Measurements from ENCODE around the gene STIM1.
A peak's percentile ranks its signal among the peaks of the same experiment; 100 is the strongest.

Gene STIM1

DNA sequence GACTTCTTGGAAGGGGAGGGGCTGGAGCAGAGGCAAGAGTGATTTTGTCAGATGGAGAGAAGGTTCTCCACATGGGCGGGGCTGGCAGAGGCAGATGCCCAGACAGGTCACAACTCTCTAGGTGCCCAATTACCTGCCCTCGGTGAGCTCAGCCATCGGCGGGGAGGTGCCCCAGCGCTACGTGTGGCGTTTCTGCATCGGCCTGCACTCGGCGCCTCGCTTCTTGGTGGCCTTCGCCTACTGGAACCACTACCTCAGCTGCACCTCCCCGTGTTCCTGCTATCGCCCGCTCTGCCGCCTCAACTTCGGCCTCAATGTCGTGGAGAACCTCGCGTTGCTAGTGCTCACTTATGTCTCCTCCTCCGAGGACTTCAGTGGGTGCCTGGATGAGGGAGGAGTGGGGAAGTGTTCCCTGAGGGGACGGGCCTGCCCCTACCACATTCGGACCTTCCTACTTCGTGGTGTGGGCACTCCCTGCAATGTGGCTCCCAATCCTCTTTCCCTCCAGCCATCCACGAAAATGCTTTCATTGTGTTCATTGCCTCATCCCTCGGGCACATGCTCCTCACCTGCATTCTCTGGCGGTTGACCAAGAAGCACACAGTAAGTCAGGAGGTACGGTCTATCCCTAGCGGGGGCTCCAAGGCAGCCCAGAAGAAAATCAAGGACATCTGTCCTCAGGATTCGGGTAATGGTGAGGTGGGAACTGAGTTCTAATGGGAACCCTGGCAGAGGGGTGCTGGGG lies 31.5 kb upstream of the STIM1 start:
- peaks cover 29% of the 10 kb centered on the region for H3K4me1 Mint-ChIP-seq (ENCODE audit: low read depth)
- peaks cover 34% of the 10 kb centered on the region for H3K36me3 Mint-ChIP-seq (ENCODE audit: low read depth)
- peak overlapping the region; percentile 45 for H3K27ac Mint-ChIP-seq
- no peaks in the 10 kb centered on the region for H3K9me3 Mint-ChIP-seq
- H3K27me3 Mint-ChIP-seq (ENCODE audit: low read depth), result no peaks in the 10 kb centered on the region
- H3K4me3 Mint-ChIP-seq, result no peak overlapping the region

DNA sequence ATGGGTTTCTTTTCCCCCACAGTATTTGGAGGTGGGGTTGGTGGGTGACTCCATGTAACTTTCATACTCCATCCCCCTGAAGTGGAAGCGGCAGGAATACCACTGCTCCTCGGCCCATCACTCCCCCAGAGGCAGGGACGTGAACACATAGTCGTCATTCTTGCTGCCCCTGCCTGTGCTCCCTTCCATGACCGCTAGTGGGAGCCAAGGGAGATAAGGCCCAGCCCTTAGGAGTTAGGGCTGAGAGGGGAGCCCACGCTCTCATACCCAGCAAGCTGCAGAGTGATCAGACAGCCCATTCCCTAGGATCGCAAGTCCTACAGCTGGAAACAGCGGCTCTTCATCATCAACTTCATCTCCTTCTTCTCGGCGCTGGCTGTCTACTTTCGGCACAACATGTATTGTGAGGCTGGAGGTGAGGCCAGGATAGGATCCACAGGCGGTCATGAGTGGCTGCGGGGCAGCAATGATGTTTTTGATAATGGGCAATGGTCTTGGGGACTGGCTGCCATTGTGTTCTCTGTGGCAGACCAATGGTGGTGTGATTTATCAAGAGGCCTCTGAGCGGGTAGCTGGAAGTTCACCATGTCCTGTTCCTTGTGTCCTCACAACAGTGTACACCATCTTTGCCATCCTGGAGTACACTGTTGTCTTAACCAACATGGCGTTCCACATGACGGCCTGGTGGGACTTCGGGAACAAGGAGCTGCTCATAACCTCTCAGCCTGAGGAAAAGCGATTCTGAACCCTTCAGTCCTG lies 30.6 kb upstream of the STIM1 start:
- Mint-ChIP-seq H3K9me3 (no peaks in the 10 kb centered on the region), H3K27me3 (ENCODE audit: low read depth) (no peaks in the 10 kb centered on the region), H3K4me1 (ENCODE audit: low read depth) (peaks cover 29% of the 10 kb centered on the region), H3K36me3 (ENCODE audit: low read depth) (peaks cover 34% of the 10 kb centered on the region), H3K27ac (peak overlapping the region; percentile 45), H3K4me3 (no peak overlapping the region)

DNA sequence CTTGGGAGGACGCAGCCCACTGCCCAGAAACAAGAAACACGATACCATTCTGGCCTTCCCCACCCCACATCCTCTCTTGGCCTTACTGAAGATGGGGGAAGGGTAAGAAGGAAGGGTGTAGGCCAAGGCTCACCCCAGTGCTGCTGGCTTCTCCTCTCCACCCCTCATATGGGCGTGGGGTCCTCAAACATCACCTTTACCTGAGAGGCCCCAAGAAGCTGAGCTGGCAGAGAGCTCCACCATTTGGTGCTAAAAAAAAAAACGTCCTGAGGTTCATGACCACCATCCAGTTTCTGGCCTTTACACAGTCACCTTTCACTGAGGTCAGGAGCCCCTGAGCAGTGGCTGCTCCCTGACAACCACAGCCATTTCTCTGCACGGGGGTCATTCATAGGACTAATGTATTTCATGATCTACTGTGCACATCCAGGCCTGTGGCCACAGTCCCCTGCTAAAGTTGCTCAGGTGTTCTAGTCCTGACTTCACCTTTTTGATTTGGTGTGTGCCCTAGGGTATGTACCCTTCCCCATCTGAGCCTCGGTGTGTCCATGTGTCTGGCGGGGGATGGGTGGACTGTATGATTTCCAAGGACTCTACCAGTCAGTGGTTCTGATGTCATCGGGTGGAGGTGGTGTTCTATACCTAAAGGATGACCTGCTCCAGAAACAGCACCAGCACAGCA lies 29.9 kb upstream of the STIM1 start:
- H3K4me1 Mint-ChIP-seq (ENCODE audit: low read depth), result peaks cover 30% of the 10 kb centered on the region
- no peaks in the 10 kb centered on the region for H3K27me3 Mint-ChIP-seq (ENCODE audit: low read depth)
- peak overlapping the region; percentile 55 for H3K27ac Mint-ChIP-seq
- H3K4me3 Mint-ChIP-seq, result no peak overlapping the region
- H3K9me3 Mint-ChIP-seq, result no peaks in the 10 kb centered on the region
- H3K36me3 Mint-ChIP-seq (ENCODE audit: low read depth), result peaks cover 39% of the 10 kb centered on the region

DNA sequence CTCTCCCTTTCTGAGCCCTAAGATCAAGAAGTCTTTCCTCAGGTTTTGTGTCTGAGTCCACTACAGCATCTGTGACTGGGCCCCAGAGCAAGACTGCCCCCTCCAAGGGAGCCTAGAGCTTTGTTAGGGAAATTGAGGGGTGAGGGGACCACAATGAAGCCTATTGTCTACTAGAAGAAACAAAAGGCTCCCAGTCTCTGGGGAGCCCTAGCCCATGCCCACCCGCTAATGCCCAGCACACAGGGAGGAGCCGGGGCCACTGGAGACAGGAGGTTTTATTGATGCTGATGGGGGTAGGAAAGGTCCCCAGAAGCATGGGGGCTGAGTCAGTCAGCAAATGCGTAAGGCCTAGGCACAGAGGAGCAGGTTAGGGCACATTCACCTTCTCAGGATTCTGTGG lies 28.7 kb upstream of the STIM1 start:
- Mint-ChIP-seq H3K9me3 (no peaks in the 10 kb centered on the region), H3K4me3 (no peak overlapping the region), H3K27ac (peak overlapping the region; percentile 26), H3K36me3 (ENCODE audit: low read depth) (peaks cover 48% of the 10 kb centered on the region), H3K27me3 (ENCODE audit: low read depth) (no peaks in the 10 kb centered on the region), H3K4me1 (ENCODE audit: low read depth) (peaks cover 41% of the 10 kb centered on the region)

DNA sequence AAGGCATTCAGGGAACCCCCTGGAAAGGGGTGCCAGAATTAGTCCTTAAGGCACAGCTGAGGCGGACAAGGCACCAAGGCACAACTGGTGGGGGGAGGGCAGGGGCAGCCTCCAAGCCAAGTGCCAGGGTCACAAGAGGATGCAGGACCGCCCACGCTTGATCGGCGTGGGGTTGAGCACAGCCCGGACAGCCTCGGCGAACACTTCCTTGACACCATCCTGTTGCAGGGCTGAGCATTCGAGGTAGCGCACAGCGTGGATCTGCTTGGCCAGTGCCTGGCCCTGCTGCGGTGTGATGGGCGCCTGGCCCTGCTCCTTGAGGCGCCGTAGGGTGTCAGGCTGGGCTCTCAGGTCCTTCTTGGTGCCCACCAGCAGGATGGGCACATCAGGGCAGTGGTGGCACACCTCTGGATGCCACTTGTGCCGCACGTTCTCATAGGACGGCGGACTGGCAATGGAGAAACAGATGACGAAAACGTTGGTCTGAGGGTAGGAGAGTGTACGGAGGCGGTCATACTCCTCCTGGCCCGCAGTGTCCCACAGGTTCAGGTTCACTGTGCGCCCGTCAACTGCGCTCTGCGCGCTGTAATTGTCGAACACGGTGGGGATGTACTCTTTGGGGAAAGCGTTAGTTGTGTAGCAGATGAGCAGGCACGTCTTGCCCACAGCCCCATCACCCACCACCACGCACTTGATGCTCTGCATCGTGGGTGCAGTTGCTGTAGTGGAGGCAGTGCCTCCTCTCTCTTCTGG lies 27.9 kb upstream of the STIM1 start:
- Mint-ChIP-seq H3K4me3 (no peak overlapping the region), H3K27ac (no peak overlapping the region), H3K36me3 (ENCODE audit: low read depth) (peaks cover 51% of the 10 kb centered on the region), H3K4me1 (ENCODE audit: low read depth) (peaks cover 50% of the 10 kb centered on the region), H3K9me3 (no peaks in the 10 kb centered on the region), H3K27me3 (ENCODE audit: low read depth) (no peaks in the 10 kb centered on the region)

DNA sequence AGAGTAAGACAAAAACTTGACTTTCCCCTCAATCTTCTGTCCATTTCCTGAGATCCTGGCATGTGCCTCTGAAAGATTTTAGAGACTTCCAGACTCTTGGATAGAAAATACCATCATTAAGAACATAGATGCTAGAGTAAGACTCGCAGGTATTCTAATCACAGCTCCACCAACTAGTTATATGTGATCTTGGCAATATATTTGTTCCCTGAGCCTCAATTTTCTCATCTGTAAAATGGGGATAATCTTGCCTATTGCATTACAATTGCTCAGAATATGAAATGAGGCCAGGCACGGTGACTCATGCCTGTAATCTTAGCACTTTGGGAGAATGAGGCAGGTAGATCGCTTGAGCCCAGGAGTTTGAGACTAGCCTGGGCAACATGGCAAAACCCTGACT lies 25.4 kb upstream of the STIM1 start:
- peaks cover 62% of the 10 kb centered on the region for H3K4me1 Mint-ChIP-seq (ENCODE audit: low read depth)

DNA sequence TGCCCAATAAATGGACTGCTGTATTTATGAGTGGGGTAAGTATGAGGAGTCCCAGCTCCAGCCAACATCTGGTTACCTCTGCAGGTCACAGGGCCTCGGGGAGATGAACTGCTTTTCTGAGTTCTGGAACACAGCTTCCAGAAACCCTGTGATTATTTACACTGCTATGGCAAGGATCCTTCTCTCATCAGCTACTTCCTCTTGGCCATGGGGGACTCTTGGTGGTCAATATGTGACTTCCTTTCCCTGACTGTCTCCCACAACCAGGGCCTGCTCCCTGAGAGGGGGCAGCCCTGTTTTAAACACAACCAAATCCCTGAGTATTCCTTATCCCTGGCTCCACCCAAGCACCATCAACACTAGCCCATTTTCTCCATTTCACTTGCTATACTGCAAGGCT lies 24.7 kb upstream of the STIM1 start:
- Mint-ChIP-seq H3K4me1 (ENCODE audit: low read depth) (peaks cover 66% of the 10 kb centered on the region), H3K9me3 (no peaks in the 10 kb centered on the region), H3K36me3 (ENCODE audit: low read depth) (peaks cover 59% of the 10 kb centered on the region), H3K27me3 (ENCODE audit: low read depth) (no peaks in the 10 kb centered on the region), H3K27ac (peak overlapping the region; percentile 4), H3K4me3 (no peak overlapping the region)

More for the DNA sequence above, 25.4 kb upstream of the STIM1 start:
- no peaks in the 10 kb centered on the region for H3K27me3 Mint-ChIP-seq (ENCODE audit: low read depth)
- peaks cover 54% of the 10 kb centered on the region for H3K36me3 Mint-ChIP-seq (ENCODE audit: low read depth)
- no peak overlapping the region for H3K4me3 Mint-ChIP-seq
- no peak overlapping the region for H3K27ac Mint-ChIP-seq
- H3K9me3 Mint-ChIP-seq, result no peaks in the 10 kb centered on the region

DNA sequence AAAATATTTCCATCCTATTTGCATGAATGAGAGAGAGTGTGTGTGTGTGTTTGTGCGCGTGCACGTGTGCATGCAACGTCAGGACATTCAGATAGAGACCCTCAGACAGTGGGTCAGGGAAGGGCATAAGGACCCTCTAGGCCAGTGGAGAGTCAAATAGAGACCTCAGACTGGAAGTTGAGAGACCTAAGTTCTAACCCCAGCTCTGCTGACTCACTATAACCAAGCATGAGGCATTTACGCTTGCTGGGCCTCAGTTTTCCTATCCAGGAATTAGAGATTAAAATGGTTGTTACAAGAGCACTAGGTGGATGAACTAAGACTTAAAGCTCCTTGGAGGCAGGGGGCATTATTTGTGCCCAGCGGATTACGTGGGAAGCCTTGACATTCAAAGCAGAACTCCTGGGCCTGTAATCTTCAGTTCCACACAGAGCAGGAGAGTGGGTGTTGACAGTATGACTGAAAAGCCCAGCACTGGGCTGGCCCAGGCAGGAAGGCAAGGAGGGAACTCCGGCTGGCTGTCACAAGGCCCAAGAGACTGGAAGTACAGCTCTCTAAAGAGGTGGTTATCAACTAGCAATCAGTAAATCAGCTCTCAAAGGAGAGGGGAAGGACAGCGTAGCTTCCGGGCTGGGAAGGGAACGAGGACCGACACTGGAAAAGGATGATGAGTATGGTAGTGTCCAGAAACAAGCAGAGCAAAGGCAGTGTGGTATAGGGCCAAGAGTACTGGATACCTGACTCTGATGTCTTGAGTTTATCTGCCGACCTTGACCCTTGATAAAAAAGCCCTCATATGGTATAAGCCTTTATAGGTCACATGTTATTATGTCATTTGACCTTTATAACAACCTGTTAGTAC lies 23.9 kb upstream of the STIM1 start:
- H3K27ac Mint-ChIP-seq, result peak overlapping the region; percentile 75
- H3K27me3 Mint-ChIP-seq (ENCODE audit: low read depth), result no peaks in the 10 kb centered on the region
- H3K36me3 Mint-ChIP-seq (ENCODE audit: low read depth), result peaks cover 50% of the 10 kb centered on the region
- H3K9me3 Mint-ChIP-seq, result no peaks in the 10 kb centered on the region
- peak overlapping the region; percentile 58 for H3K4me3 Mint-ChIP-seq
- peaks cover 58% of the 10 kb centered on the region for H3K4me1 Mint-ChIP-seq (ENCODE audit: low read depth)

DNA sequence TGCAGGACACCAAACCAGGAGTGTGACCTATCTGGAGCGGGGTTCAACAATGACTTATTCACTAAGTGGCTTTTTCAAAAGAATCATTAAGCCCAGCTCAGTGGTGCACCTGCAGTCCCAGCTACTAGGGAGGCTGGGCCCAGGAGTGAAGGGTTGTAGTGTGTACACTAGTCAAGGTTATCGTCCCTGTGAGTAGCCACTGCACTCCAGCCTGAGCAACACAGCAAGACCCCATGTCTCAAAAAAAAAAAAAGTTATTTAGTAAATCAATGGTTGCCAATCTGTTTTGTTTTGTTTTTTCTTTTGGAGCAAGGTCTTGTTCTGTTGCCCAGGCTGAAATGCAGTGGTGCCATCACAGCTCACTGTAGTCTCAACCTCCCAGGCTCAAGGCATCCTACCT lies 22.6 kb upstream of the STIM1 start:
- no peak overlapping the region for H3K4me3 Mint-ChIP-seq

DNA sequence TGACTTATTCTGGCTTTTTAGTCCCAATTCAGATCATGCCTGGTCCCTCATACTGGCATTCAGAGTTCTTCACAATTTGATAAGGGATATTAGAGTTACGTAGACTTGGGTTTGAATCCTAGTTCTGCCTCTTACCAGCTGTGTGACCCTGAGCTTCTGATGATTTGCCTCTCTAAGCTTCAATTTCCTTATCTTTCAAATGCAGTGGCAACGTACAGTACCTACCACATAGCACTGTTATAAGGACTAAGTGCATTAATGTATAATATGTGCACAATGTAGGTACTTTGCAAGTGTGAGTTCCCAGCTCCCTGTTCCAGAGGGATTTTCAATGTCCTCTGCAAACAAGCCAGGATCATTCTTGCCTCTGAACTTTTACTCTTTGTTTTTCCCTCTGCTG lies 22.0 kb upstream of the STIM1 start:
- Mint-ChIP-seq H3K36me3 (ENCODE audit: low read depth) (peaks cover 47% of the 10 kb centered on the region), H3K27me3 (ENCODE audit: low read depth) (no peaks in the 10 kb centered on the region), H3K4me1 (ENCODE audit: low read depth) (peaks cover 68% of the 10 kb centered on the region), H3K27ac (peak overlapping the region; percentile 41), H3K4me3 (no peak overlapping the region), H3K9me3 (no peaks in the 10 kb centered on the region)

More for the DNA sequence above, 22.6 kb upstream of the STIM1 start:
- Mint-ChIP-seq H3K4me1 (ENCODE audit: low read depth) (peaks cover 64% of the 10 kb centered on the region), H3K27me3 (ENCODE audit: low read depth) (no peaks in the 10 kb centered on the region), H3K27ac (peak overlapping the region; percentile 52), H3K36me3 (ENCODE audit: low read depth) (peaks cover 46% of the 10 kb centered on the region), H3K9me3 (no peaks in the 10 kb centered on the region)

DNA sequence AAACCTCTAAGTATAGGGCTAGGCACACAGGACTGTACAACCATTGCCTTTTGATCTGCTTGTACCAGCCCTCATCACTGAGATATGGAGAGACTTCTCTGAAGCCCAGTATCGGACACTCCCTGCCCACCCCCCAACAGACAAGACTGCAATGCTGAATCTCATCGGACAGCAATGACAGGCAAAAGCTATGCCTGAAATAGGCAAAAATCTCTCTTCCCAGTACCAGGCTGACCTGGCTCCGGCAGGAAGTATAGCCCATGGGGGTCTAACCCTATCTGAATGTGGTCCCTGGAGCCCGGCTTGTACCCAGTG lies 21.2 kb upstream of the STIM1 start:
- H3K4me1 Mint-ChIP-seq (ENCODE audit: low read depth), result peaks cover 75% of the 10 kb centered on the region
- H3K27ac Mint-ChIP-seq, result peak overlapping the region; percentile 80
- H3K9me3 Mint-ChIP-seq, result no peaks in the 10 kb centered on the region
- peaks cover 54% of the 10 kb centered on the region for H3K36me3 Mint-ChIP-seq (ENCODE audit: low read depth)
- peak overlapping the region; percentile 81 for H3K4me3 Mint-ChIP-seq
- H3K27me3 Mint-ChIP-seq (ENCODE audit: low read depth), result no peaks in the 10 kb centered on the region

DNA sequence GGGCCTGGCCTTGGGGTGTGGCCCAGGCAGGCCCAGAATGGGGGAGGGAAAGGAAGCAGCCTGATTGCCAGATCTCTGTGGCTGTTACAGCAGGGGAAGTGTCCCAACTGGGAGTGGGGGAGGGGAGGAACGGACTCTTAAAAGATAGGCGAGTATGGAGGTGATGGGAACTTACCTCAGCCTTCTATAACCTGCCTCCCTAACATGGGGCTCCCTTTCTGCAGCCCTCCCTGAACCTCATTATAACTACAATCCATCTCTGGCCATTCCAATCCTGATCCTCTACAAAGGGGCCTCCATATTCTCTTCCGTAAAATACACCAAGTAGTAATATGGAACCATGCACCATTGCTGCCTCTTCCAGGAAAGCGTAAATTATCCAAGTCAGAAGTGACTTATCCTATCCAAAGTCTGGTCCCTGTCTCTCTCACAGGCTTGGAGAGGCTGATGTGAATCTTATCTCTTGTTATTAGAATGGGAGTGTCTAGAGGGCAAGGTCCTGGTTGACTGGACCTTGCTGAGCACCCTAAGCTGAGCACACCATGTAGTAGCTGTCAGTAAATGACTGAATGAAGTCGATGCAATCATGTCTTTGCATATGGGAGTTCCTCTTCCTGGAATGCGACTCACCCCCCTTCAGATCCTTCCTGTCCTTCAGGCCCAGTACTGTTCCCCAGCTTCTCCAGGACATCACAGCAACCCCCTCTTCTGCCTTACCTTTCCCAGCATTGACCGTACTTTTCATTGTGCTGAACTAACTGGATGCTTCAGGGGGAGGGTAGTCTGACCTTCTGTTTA lies 20.6 kb upstream of the STIM1 start:
- Mint-ChIP-seq H3K27me3 (ENCODE audit: low read depth) (no peaks in the 10 kb centered on the region), H3K4me3 (peak overlapping the region; percentile 81), H3K36me3 (ENCODE audit: low read depth) (peaks cover 59% of the 10 kb centered on the region), H3K9me3 (no peaks in the 10 kb centered on the region), H3K27ac (peak overlapping the region; percentile 80), H3K4me1 (ENCODE audit: low read depth) (peaks cover 81% of the 10 kb centered on the region)

DNA sequence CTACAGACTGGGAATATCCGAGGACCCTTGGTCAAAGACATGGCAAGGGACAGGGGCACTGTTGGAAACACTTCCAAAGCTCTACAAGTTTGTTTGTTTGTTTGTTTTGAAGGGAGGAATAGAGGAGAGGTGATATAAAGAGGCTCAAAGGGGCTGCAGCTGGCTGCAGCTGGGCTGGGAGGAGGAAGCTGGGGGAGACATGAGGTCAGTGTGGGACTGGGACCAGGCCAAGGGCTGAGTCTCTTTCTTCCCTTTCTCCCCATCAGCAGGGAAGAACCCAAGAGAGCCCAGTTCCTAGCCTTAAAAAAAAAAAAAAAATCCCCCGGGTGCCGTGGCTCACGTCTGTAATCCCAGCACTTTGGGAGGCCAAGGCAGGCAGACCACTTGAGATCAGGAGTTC lies 19.7 kb upstream of the STIM1 start:
- Mint-ChIP-seq H3K27me3 (ENCODE audit: low read depth) (no peaks in the 10 kb centered on the region), H3K4me3 (peak overlapping the region; percentile 89), H3K36me3 (ENCODE audit: low read depth) (peaks cover 55% of the 10 kb centered on the region), H3K9me3 (no peaks in the 10 kb centered on the region), H3K4me1 (ENCODE audit: low read depth) (peaks cover 79% of the 10 kb centered on the region), H3K27ac (peak overlapping the region; percentile 80)
